Activated CD4-positive, alpha-beta T cell treated with anti-CD3 and anti-CD28 coated beads, Interleukin-2, amount 10 ng/mL, durations not matched to agents 7 days and 5 days (primary cell): ENCODE data around the gene SELENOK. TPM values are rescaled to one million over a fixed set of nuclear protein-coding genes. Genes with fewer than 3 reads are reported as not detected.

Experiments
- CTCF ChIA-PET: fragments of 350-600 bp; sonication (Branson Sonifier 250); formaldehyde crosslinking; loops from one replicate; lab custom pipeline; 2021; ENCODE audit warnings: antibody characterized with exemption; lab: Charles Lee
- POLR2A ChIA-PET: fragments of 350-600 bp; sonication (Branson Sonifier 250); formaldehyde crosslinking; loops from one replicate; lab custom pipeline; 2021; ENCODE audit warnings: antibody characterized with exemption; lab: Charles Lee
- DNase-seq: peaks from one replicate; pipeline ENCODE4 v3.0.0-alpha.2; 2020
- H3K27ac Mint-ChIP-seq: one replicate; pipeline ENCODE4 v1.8.0; 2021; ENCODE audit warnings: mild to moderate bottlenecking, moderate library complexity, mixed read lengths
- H3K27me3 Mint-ChIP-seq: one replicate; pipeline ENCODE4 v1.8.0; 2021; ENCODE audit warnings: mixed read lengths
- H3K36me3 Mint-ChIP-seq: one replicate; pipeline ENCODE4 v1.8.0; 2021; ENCODE audit warnings: low read depth, mixed read lengths
- H3K4me1 Mint-ChIP-seq: one replicate; pipeline ENCODE4 v1.8.0; 2021; ENCODE audit warnings: mixed read lengths
- H3K4me3 Mint-ChIP-seq: one replicate; pipeline ENCODE4 v1.8.0; 2021; ENCODE audit warnings: mild to moderate bottlenecking, moderate library complexity, mixed read lengths
- H3K9me3 Mint-ChIP-seq: one replicate; pipeline ENCODE4 v1.8.0; 2021; ENCODE audit warnings: mixed read lengths
- total RNA-seq, 2 experiments: library from RNA; stranded (reverse); gene quantifications; one replicate each; pipeline ENCODE4 v1.2.3, GENCODE V29; 2021

Gene SELENOK
- total RNA-seq, 2 experiments from 2014 or later, result 39.8 to 48.0 TPM

- Mint-ChIP-seq H3K4me3 (no peak overlapping the region), H3K27me3 (peaks cover 41% of the 10 kb centered on the region)
These were observed 11.1 kb upstream of the SELENOK start for GRCh38 chr3:53902711-53903110.

DNA sequence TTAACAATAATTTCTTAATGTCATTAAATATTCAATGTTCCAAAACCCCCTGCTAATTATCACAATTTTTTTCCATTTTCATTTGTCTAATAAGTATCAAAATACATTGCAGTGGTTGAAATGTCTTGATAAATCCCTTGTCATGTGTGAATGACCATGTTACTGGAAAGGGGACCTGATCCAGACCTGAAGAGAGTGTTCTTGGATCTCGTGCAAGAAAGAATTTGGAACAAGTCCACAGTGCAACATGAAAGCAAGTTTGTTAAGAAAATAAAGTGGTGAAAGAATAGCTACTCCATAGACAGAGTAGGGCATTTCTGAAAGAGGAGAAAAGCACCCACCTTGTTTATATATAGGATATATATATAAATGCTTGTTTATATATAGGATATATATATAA lies 10.4 kb upstream of the SELENOK start:
- no peaks in the 10 kb centered on the region for H3K4me1 Mint-ChIP-seq
- H3K9me3 Mint-ChIP-seq, result peaks cover 2% of the 10 kb centered on the region
- no peak for DNase-seq
- ChIA-PET CTCF (interaction anchor here (1.0 kb wide), 1 partner anchor 32 kb away, joined by 3 read pairs; no protein-coding TSS in a partner anchor), POLR2A (interaction anchor here (0.7 kb wide), 1 partner anchor 564 kb away, joined by 3 read pairs; no protein-coding TSS in a partner anchor)
- H3K27ac Mint-ChIP-seq, result no peak overlapping the region
- H3K4me3 Mint-ChIP-seq, result no peak overlapping the region
- peaks cover 42% of the 10 kb centered on the region for H3K27me3 Mint-ChIP-seq
- H3K36me3 Mint-ChIP-seq, result no peaks in the 10 kb centered on the region

More at GRCh38 chr3:53902711-53903110, 11.1 kb upstream of the SELENOK start:
- no peak overlapping the region for H3K27ac Mint-ChIP-seq
- H3K36me3 Mint-ChIP-seq, result no peaks in the 10 kb centered on the region
- no peaks in the 10 kb centered on the region for H3K4me1 Mint-ChIP-seq
- ChIA-PET CTCF (no interaction called here), POLR2A (no interaction called here)
- DNase-seq, result no peak
- H3K9me3 Mint-ChIP-seq, result peaks cover 2% of the 10 kb centered on the region

- no peak overlapping the region for H3K4me3 Mint-ChIP-seq
- POLR2A ChIA-PET, result no interaction called here
These were observed 9.1 kb upstream of the SELENOK start for GRCh38 chr3:53900666-53901331.

DNA sequence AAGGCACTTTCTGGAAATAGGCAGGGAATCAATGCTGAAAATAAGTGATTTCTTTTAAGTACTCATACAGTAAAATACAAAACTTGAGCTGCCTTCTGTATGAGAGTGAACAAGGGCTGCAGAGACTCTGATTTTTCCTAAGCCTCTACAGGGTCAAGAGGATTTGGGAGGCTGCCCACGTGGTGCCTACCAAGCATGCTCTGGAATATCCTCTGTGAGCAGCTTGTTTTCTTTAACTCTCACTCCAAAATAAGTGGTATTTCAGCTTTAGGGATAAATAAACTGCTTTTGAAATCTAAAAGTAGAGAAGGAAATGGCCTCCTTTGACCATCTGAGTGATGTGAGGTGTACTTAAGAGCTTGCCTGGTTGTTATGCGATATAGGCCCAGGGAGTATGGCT lies 8.1 kb upstream of the SELENOK start:
- H3K27me3 Mint-ChIP-seq, result peaks cover 37% of the 10 kb centered on the region
- H3K4me1 Mint-ChIP-seq, result no peaks in the 10 kb centered on the region
- ChIA-PET POLR2A (no interaction called here), CTCF (interaction anchor here (0.6 kb wide), 1 partner anchor 160 kb away, joined by 3 read pairs; no protein-coding TSS in a partner anchor)
- DNase-seq, result no peak
- no peak overlapping the region for H3K4me3 Mint-ChIP-seq
- no peak overlapping the region for H3K27ac Mint-ChIP-seq
- no peaks in the 10 kb centered on the region for H3K36me3 Mint-ChIP-seq
- no peaks in the 10 kb centered on the region for H3K9me3 Mint-ChIP-seq

More at GRCh38 chr3:53900666-53901331, 9.1 kb upstream of the SELENOK start:
- no peak overlapping the region for H3K27ac Mint-ChIP-seq
- CTCF ChIA-PET, result no interaction called here
- no peaks in the 10 kb centered on the region for H3K4me1 Mint-ChIP-seq
- H3K36me3 Mint-ChIP-seq, result no peaks in the 10 kb centered on the region
- DNase-seq, result no peak
- H3K27me3 Mint-ChIP-seq, result peaks cover 35% of the 10 kb centered on the region
- no peaks in the 10 kb centered on the region for H3K9me3 Mint-ChIP-seq

DNA sequence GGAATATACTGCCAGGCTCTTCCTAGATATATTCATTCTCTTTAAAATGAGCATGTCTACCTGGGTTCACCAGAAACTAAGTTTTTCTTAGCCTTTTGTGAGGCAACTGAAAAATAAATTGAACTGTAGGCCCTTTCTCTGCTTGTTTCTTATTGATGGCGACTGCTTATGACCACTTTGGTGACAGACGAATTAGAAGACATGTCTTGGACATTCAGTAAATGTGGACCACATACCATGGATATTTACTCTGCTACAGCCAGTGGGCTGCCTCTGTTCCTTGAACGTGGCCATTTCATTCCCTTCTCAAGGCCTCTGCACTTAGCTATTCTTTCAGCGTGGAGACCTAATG lies 603 bp upstream of the SELENOK start:
- POLR2A ChIA-PET, result interaction anchor here (0.8 kb wide), 1 partner anchor 9 kb away, joined by 3 read pairs; no protein-coding TSS in a partner anchor
- Mint-ChIP-seq H3K9me3 (peaks cover 3% of the 10 kb centered on the region), H3K36me3 (peaks cover 33% of the 10 kb centered on the region), H3K27ac (peak overlapping the region; percentile 97), H3K27me3 (peaks cover 21% of the 10 kb centered on the region), H3K4me1 (peaks cover 49% of the 10 kb centered on the region), H3K4me3 (peak overlapping the region; percentile 92)
- DNase-seq, result peak; percentile 9
- CTCF ChIA-PET, result interaction anchor here (0.9 kb wide), 1 partner anchor 18 kb away, joined by 5 read pairs; no protein-coding TSS in a partner anchor

GRCh38 chr3:53890726-53891475 lies 758 bp downstream of the SELENOK start:
- peaks cover 39% of the 10 kb centered on the region for H3K36me3 Mint-ChIP-seq
- H3K27ac Mint-ChIP-seq, result peak overlapping the region; percentile 97
- peak; percentile 72 for DNase-seq
- POLR2A ChIA-PET, result no interaction called here
- CTCF ChIA-PET, result interaction anchor here (0.8 to 1.1 kb wide), 3 partner anchors 11 to 545 kb away, joined by 3 to 4 read pairs (median 3); no protein-coding TSS in a partner anchor
- peaks cover 14% of the 10 kb centered on the region for H3K27me3 Mint-ChIP-seq
- peaks cover 3% of the 10 kb centered on the region for H3K9me3 Mint-ChIP-seq
- peaks cover 55% of the 10 kb centered on the region for H3K4me1 Mint-ChIP-seq
- H3K4me3 Mint-ChIP-seq, result peak overlapping the region; percentile 92

GRCh38 chr3:53888232-53888631 lies 3.4 kb downstream of the SELENOK start:
- H3K4me1 Mint-ChIP-seq, result peaks cover 58% of the 10 kb centered on the region
- CTCF ChIA-PET, result no interaction called here
- H3K36me3 Mint-ChIP-seq, result peaks cover 51% of the 10 kb centered on the region
- peaks cover 3% of the 10 kb centered on the region for H3K9me3 Mint-ChIP-seq
- no peak overlapping the region for H3K4me3 Mint-ChIP-seq
- no peak overlapping the region for H3K27ac Mint-ChIP-seq
- DNase-seq, result no peak
- no peaks in the 10 kb centered on the region for H3K27me3 Mint-ChIP-seq
- POLR2A ChIA-PET, result no interaction called here

GRCh38 chr3:53887446-53887845 lies 4.2 kb downstream of the SELENOK start:
- Mint-ChIP-seq H3K9me3 (no peaks in the 10 kb centered on the region), H3K4me3 (no peak overlapping the region), H3K36me3 (peaks cover 55% of the 10 kb centered on the region), H3K27me3 (no peaks in the 10 kb centered on the region), H3K4me1 (peaks cover 57% of the 10 kb centered on the region), H3K27ac (peak overlapping the region; percentile 57)
- ChIA-PET CTCF (no interaction called here), POLR2A (no interaction called here)
- no peak for DNase-seq

DNA sequence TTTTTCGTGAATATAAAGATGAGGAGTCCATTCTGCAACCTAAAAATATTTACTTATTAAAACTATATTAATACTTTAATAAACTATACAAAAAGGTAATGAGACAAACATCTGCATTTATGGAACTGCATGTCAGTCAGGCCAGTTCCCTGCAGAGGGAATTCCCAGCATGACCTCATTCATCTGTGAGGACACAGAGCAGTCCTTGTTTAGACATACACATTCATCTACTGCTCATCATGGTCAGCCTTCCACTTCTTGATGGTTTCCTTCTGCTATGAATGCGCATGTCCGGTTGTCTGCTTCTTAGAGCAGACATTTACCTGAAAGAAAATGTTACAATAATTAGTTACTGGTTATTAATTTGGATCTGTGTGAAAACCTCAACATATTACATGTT lies 6.4 kb downstream of the SELENOK start:
- Mint-ChIP-seq H3K4me3 (no peak overlapping the region), H3K9me3 (no peaks in the 10 kb centered on the region), H3K36me3 (peaks cover 49% of the 10 kb centered on the region), H3K27me3 (no peaks in the 10 kb centered on the region), H3K4me1 (peaks cover 59% of the 10 kb centered on the region), H3K27ac (no peak overlapping the region)
- POLR2A ChIA-PET, result no interaction called here
- DNase-seq, result no peak
- CTCF ChIA-PET, result no interaction called here

DNA sequence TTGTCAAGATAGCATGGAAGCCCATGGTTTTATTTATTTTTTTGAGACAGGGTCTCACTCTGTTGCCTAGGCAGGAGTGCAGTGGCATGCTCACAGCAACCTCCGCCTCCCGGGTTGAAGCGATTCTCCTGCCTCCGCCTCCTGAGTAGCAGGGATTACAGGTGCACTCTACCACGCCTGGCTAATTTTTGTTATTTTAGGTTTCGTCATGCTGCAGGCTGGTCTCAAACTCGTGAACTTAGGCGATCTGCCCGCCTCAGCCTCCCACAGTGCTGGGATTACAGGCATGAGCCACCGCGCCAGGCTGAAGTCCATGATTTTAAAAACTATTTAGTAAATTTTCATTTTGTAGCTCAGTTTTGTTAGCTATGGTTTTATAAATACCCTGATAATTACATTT lies 7.0 kb downstream of the SELENOK start:
- H3K36me3 Mint-ChIP-seq, result peaks cover 52% of the 10 kb centered on the region
- H3K27ac Mint-ChIP-seq, result no peak overlapping the region
- DNase-seq, result no peak
- H3K4me1 Mint-ChIP-seq, result peaks cover 59% of the 10 kb centered on the region
- POLR2A ChIA-PET, result no interaction called here
- H3K4me3 Mint-ChIP-seq, result no peak overlapping the region
- no peaks in the 10 kb centered on the region for H3K9me3 Mint-ChIP-seq
- CTCF ChIA-PET, result no interaction called here
- no peaks in the 10 kb centered on the region for H3K27me3 Mint-ChIP-seq

DNA sequence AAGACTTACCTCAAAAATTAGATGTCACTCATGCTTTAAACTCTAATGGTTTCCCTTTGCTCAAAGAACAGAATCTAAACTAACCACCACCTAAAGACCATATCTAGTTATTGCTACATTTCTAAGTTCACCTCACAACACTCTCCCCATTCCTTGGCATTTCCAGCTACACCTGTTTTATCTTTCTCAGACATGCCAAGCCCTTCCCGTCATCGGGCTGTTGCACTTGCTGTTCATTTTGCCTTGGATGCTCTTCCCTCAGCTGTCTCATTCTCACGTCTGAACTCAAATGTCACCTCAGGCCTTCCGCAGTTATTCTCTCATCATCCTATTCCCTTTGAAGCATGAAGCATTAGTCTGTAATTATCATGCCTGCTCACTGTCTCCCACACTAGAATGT lies 8.7 kb downstream of the SELENOK start:
- peak overlapping the region; percentile 88 for H3K4me3 Mint-ChIP-seq
- peaks cover 52% of the 10 kb centered on the region for H3K36me3 Mint-ChIP-seq
- CTCF ChIA-PET, result no interaction called here
- no peak for DNase-seq
- POLR2A ChIA-PET, result interaction anchor here (1.0 kb wide), 1 partner anchor 9 kb away, joined by 3 read pairs; the partner anchor contains the start of gene SELENOK
- no peak overlapping the region for H3K27ac Mint-ChIP-seq
- peaks cover 48% of the 10 kb centered on the region for H3K4me1 Mint-ChIP-seq
- H3K27me3 Mint-ChIP-seq, result no peaks in the 10 kb centered on the region
- no peaks in the 10 kb centered on the region for H3K9me3 Mint-ChIP-seq

DNA sequence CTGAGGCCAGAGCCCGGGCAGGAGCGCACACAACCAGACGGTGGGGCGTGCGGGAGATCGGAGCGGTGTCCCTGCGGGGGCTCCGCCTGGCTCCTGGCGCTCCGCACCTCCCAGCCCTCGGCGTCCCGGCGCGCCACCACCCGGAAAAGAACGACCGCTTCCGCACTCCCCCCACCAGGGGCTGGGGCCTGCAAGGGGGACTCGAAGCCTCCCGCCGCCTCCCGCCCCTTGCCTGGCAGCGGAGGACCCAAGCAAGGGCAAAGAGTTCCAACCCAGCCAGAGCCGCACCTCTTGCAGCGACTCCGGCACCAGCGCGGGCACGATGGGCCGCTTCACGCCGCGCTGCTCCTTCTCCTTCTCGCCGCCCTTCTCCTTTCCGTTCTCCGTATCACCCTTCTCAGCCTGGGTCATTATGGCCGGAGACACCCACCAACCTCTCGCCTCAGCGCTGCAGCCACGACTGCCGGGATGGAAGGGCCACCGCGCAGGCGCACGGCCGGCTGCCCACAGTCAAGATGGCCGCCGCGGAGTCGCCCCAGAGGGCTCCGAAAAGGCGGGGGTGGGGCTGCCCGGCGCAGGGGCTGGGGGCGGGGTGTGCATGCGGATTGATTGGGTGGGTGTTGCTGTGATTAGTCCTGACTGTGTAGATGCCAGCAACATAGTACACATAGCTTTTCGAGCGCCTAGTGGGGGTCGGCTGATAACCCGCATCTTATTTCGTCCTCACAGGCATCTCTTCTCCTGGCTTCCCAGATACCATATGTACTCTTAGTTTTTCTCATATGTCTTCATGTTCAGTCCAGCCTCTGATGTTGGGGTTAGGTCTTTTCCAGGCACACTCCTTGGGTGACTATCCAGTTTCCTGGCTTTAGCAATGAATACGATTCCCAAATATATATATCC lies 9.7 kb downstream of the SELENOK start, which contains the start of gene ACTR8:
Gene ACTR8, minus strand, starts transcription at position 462 of the 903 bp plus-strand sequence. Its CDS starts 51 bp downstream, at position 411.
- H3K27me3 Mint-ChIP-seq, result no peaks in the 10 kb centered on the region
- H3K27ac Mint-ChIP-seq, result peak within 1 kb of the TSS; percentile 99
- peaks cover 52% of the 10 kb centered on the region for H3K36me3 Mint-ChIP-seq
- H3K4me1 Mint-ChIP-seq, result peaks cover 37% of the 10 kb centered on the region
- H3K4me3 Mint-ChIP-seq, result peak within 1 kb of the TSS; percentile 88
- H3K9me3 Mint-ChIP-seq, result no peaks in the 10 kb centered on the region
- ChIA-PET POLR2A (no interaction called here), CTCF (interaction anchor here (0.6 kb wide), 1 partner anchor 538 kb away, joined by 3 read pairs; no protein-coding TSS in a partner anchor)
- peak; percentile 85 for DNase-seq
